H9 (cell line): ENCODE data around the gene C13orf46. TPM values are rescaled to one million over a fixed set of nuclear protein-coding genes. Genes with fewer than 3 reads are reported as not detected.

ENCODE experiments used
- DNase-seq: peaks from one replicate; pipeline ENCODE4 v3.0.0-alpha.2; 2017
- H2AFZ ChIP-seq: one replicate; pipeline ENCODE4 v1.6.1; 2013; ENCODE audit warnings: mild to moderate bottlenecking, low read length, control low read depth, moderate library complexity
- H2AK5ac ChIP-seq: 2 replicates; pipeline ENCODE4 v1.6.1; 2013; ENCODE audit warnings: low read length, control low read depth, mixed read lengths; ENCODE audit not compliant: insufficient read length
- H2BK120ac ChIP-seq: one replicate; pipeline ENCODE4 v1.6.1; 2013; ENCODE audit warnings: low read depth, mild to moderate bottlenecking, low read length, control low read depth, inconsistent platforms; ENCODE audit not compliant: poor library complexity, severe bottlenecking
- H2BK12ac ChIP-seq: 2 replicates; pipeline ENCODE4 v1.6.1; 2013; ENCODE audit warnings: low read length, control low read depth, mixed read lengths, low read depth; ENCODE audit not compliant: insufficient read length
- H2BK15ac ChIP-seq: 2 replicates; pipeline ENCODE4 v1.6.1; 2013; ENCODE audit warnings: low read depth, low read length, control low read depth
- H2BK20ac ChIP-seq: one replicate; pipeline ENCODE4 v1.6.1; 2013; ENCODE audit warnings: low read depth, mild to moderate bottlenecking, low read length, control low read depth, inconsistent platforms; ENCODE audit not compliant: poor library complexity, severe bottlenecking
- H2BK5ac ChIP-seq: 2 replicates; pipeline ENCODE4 v1.6.1; 2013; ENCODE audit warnings: low read length, control low read depth, mixed read lengths; ENCODE audit not compliant: insufficient read length
- H3K14ac ChIP-seq: 2 replicates; pipeline ENCODE4 v1.6.1; 2013; ENCODE audit warnings: low read length, control low read depth; ENCODE audit not compliant: insufficient read depth
- H3K18ac ChIP-seq: 2 replicates; pipeline ENCODE4 v1.6.1; 2013; ENCODE audit warnings: low read depth, mild to moderate bottlenecking, mixed read lengths, low read length, control low read depth; ENCODE audit not compliant: insufficient read length
- H3K23ac ChIP-seq: 2 replicates; pipeline ENCODE4 v1.6.1; 2013; ENCODE audit warnings: low read length, control low read depth, mixed read lengths, low read depth; ENCODE audit not compliant: insufficient read length
- H3K23me2 ChIP-seq: 2 replicates; pipeline ENCODE4 v1.6.1; 2013; ENCODE audit warnings: low read depth, mild to moderate bottlenecking, mixed read lengths, low read length, control low read depth; ENCODE audit not compliant: insufficient read length, poor library complexity, severe bottlenecking
- H3K27ac ChIP-seq: 2 replicates; pipeline ENCODE4 v1.5.1; 2013; ENCODE audit warnings: low read length, control low read depth, mixed read lengths, low read depth; ENCODE audit not compliant: insufficient read length
- H3K27me3 ChIP-seq: 2 replicates; pipeline ENCODE4 v1.6.1; 2013; ENCODE audit warnings: low read length, control low read depth, inconsistent platforms; ENCODE audit not compliant: insufficient read depth
- H3K4ac ChIP-seq: 2 replicates; pipeline ENCODE4 v1.6.1; 2013; ENCODE audit warnings: low read depth, mild to moderate bottlenecking, control low read depth, inconsistent platforms, low read length, moderate library complexity
- H3K4me1 ChIP-seq: 2 replicates; pipeline ENCODE4 v1.6.1; 2013; ENCODE audit warnings: low read length, control low read depth, inconsistent platforms; ENCODE audit not compliant: insufficient read depth
- H3K4me2 ChIP-seq: 2 replicates; pipeline ENCODE4 v1.6.1; 2013; ENCODE audit warnings: low read length, control low read depth, mixed read lengths; ENCODE audit not compliant: insufficient read length, insufficient read depth
- H3K56ac ChIP-seq: 2 replicates; pipeline ENCODE4 v1.6.1; 2013; ENCODE audit warnings: low read depth, mild to moderate bottlenecking, mixed read lengths, low read length, control low read depth; ENCODE audit not compliant: insufficient read length
- H3K79me1 ChIP-seq: 2 replicates; pipeline ENCODE4 v1.6.1; 2013; ENCODE audit warnings: low read depth, mild to moderate bottlenecking, moderate library complexity, low read length, control low read depth, inconsistent platforms; ENCODE audit not compliant: insufficient read depth, poor library complexity, severe bottlenecking
- H3K79me2 ChIP-seq: 2 replicates; pipeline ENCODE4 v1.6.1; 2013; ENCODE audit warnings: low read length, control low read depth, inconsistent platforms; ENCODE audit not compliant: insufficient read depth
- H3K9ac ChIP-seq: 2 replicates; pipeline ENCODE4 v1.6.1; 2013; ENCODE audit warnings: low read length, control low read depth, mixed read lengths; ENCODE audit not compliant: insufficient read length; ENCODE audit errors: extremely low read depth
- H3K9me3 ChIP-seq: one replicate; pipeline ENCODE4 v1.6.1; 2013; ENCODE audit warnings: low read depth, low read length, inconsistent platforms; ENCODE audit not compliant: control insufficient read depth
- H3T11ph ChIP-seq: one replicate; pipeline ENCODE4 v1.6.1; 2013; ENCODE audit warnings: mild to moderate bottlenecking, low read length, control low read depth, inconsistent platforms
- H4K20me1 ChIP-seq: one replicate; pipeline ENCODE4 v1.6.1; 2013; ENCODE audit not compliant: control insufficient read depth, insufficient read length, insufficient read depth
- H4K5ac ChIP-seq: 2 replicates; pipeline ENCODE4 v1.6.1; 2013; ENCODE audit warnings: low read depth, mild to moderate bottlenecking, mixed read lengths, low read length, control low read depth; ENCODE audit not compliant: insufficient read length
- H4K8ac ChIP-seq: replicated peaks from 2 replicates; pipeline ENCODE4 v1.6.1; 2013; ENCODE audit warnings: low read length, control low read depth, mixed read lengths, low read depth; ENCODE audit not compliant: insufficient read length
- H4K91ac ChIP-seq: 2 replicates; pipeline ENCODE4 v1.6.1; 2013; ENCODE audit warnings: low read depth, mild to moderate bottlenecking, moderate library complexity, mixed read lengths, low read length, control low read depth; ENCODE audit not compliant: insufficient read length
- H3K27ac Mint-ChIP-seq, 3 experiments: 2 replicates in 2 of 3; 3 replicates in 1 of 3; pipeline ENCODE4 v1.8.0; 2020 to 2021; ENCODE audit warnings: mixed read lengths in 3 of 3, mild to moderate bottlenecking in 1 of 3, moderate library complexity in 1 of 3
- H3K27me3 Mint-ChIP-seq: 2 replicates; pipeline ENCODE4 v1.8.0; 2021; ENCODE audit warnings: low read depth, mild to moderate bottlenecking, moderate library complexity, mixed read lengths
- H3K36me3 Mint-ChIP-seq, 3 experiments: 2 replicates in 2 of 3; 3 replicates in 1 of 3; pipeline ENCODE4 v1.8.0; 2020 to 2021; ENCODE audit warnings: low read depth in 3 of 3, mixed read lengths in 3 of 3; ENCODE audit not compliant: insufficient read depth in 1 of 3
- H3K4me1 Mint-ChIP-seq, 2 experiments: 2 replicates each; pipeline ENCODE4 v1.8.0; 2020; ENCODE audit warnings: mixed read lengths in 2 of 2
- H3K4me3 Mint-ChIP-seq, 2 experiments: 2 replicates in 1 of 2; 3 replicates in 1 of 2; pipeline ENCODE4 v1.8.0; 2020 to 2021; ENCODE audit warnings: mild to moderate bottlenecking in 2 of 2, mixed read lengths in 2 of 2, moderate library complexity in 1 of 2
- H3K9me3 Mint-ChIP-seq, 2 experiments: 2 replicates in 1 of 2; 3 replicates in 1 of 2; pipeline ENCODE4 v1.8.0; 2020; ENCODE audit warnings: mild to moderate bottlenecking in 2 of 2, mixed read lengths in 2 of 2, moderate library complexity in 1 of 2
- CTCF ChIP-seq: fragments of 200-600 bp; sonication (generic); conservative IDR thresholded peaks from 3 replicates; pipeline ENCODE4 v1.8.0; 2021; ENCODE audit warnings: antibody characterized with exemption, mild to moderate bottlenecking
- WGBS: extraction: QIAGEN DNeasy Blood & Tissue Kit; methylation state at CpG from one replicate; pipeline ENCODE4 v1.1.7; 2013; ENCODE audit warnings: missing lambda C conversion rate, low lambda C conversion rate, mixed read lengths; ENCODE audit not compliant: insufficient read length; ENCODE audit errors: extremely low coverage; 5-methylcytosine and 5-hydroxymethylcytosine counted together
- total RNA-seq: library from RNA; stranded (reverse); gene quantifications from 2 replicates; pipeline ENCODE4 v1.2.1, GENCODE V29; 2021

The C13orf46 gene
- total RNA-seq, 1 experiment from 2014 or later = 0.55 TPM

- peaks cover 10 to 12% of the 10 kb centered on the region in 2 experiments for H3K9me3 Mint-ChIP-seq
- Histone ChIP-seq H3T11ph (no peak overlapping the region), H4K91ac (no peak overlapping the region), H4K5ac (no peak overlapping the region), H4K20me1 (no peaks in the 10 kb centered on the region), H3K4ac (no peak overlapping the region), H2BK12ac (no peak overlapping the region), H3K23ac (no peak overlapping the region), H2AK5ac (no peak overlapping the region), H2BK15ac (no peak overlapping the region), H3K18ac (no peak overlapping the region), H3K79me1 (no peaks in the 10 kb centered on the region), H3K79me2 (no peaks in the 10 kb centered on the region), H3K4me2 (no peak overlapping the region), H2AFZ (no peak overlapping the region), H3K9me3 (no peaks in the 10 kb centered on the region), H4K8ac (no peak overlapping the region), H3K27me3 (no peaks in the 10 kb centered on the region), H3K23me2 (no peaks in the 10 kb centered on the region), H2BK20ac (no peak overlapping the region), H3K4me1 (no peaks in the 10 kb centered on the region), H3K9ac (no peak overlapping the region), H3K14ac (no peak overlapping the region; the same call in 1 of the 2 replicates), H2BK120ac (no peak overlapping the region), H3K27ac (no peak overlapping the region), H2BK5ac (no peak overlapping the region), H3K56ac (no peak overlapping the region)
- TF ChIP-seq CTCF = no peak
- peaks cover 0 to 12% (median 0%) of the 10 kb centered on the region in 3 experiments; a peak in 2 of 7 replicates for H3K36me3 Mint-ChIP-seq
- H3K4me3 Mint-ChIP-seq = no peak overlapping the region
- peak; percentile 15 for DNase-seq
- no peak overlapping the region for H3K27ac Mint-ChIP-seq
- WGBS = no CpG with 5 or more reads among the region's 12 CpGs
- peaks cover 13% of the 10 kb centered on the region for H3K27me3 Mint-ChIP-seq
- H3K4me1 Mint-ChIP-seq = peaks cover 11 to 13% of the 10 kb centered on the region in 2 experiments
Measured at GRCh38 chr13:113926951-113927660, 46.8 kb downstream of the C13orf46 start.
